Frontal cortex (tissue), 4 donors: ENCODE results near the gene NPY4R2. TPM values are rescaled to one million over a fixed set of nuclear protein-coding genes. Genes with fewer than 3 reads are reported as not detected.
"Not testable (repeated sequence)": the region's sequence is repeated elsewhere in the genome, so short reads cannot be mapped to it uniquely, and the experiment has no call there.

Experiments used
- DNase-seq, 2 donors: peaks; one replicate each; pipeline ENCODE4 v3.0.0; 2012; ENCODE audit warnings: low spot score in 2 of 2
- FAIRE-seq: peaks from 2 replicates; lab custom pipeline; 2012; peaks lifted over from hg19 to GRCh38; lab: Jason Lieb, UNC
- total RNA-seq: library from RNA; depleted of rRNA; stranded (reverse); fragments of >200 nt; gene quantifications from one replicate; pipeline ENCODE4 v1.2.3, GENCODE V29; 2014
- donor health status: control.
- donor health status: control.
- donor health status: control.

NPY4R2 gene
- total RNA-seq, 1 donor from 2014 or later, result under 0.01 TPM

- not testable (repeated sequence) for DNase-seq, FAIRE-seq
Observed at GRCh38 chr10:47927147-47927916, 8.9 kb downstream of the NPY4R2 start.

- not testable (repeated sequence) for FAIRE-seq, DNase-seq
Observed at GRCh38 chr10:47928225-47928624, 9.8 kb downstream of the NPY4R2 start.

DNA sequence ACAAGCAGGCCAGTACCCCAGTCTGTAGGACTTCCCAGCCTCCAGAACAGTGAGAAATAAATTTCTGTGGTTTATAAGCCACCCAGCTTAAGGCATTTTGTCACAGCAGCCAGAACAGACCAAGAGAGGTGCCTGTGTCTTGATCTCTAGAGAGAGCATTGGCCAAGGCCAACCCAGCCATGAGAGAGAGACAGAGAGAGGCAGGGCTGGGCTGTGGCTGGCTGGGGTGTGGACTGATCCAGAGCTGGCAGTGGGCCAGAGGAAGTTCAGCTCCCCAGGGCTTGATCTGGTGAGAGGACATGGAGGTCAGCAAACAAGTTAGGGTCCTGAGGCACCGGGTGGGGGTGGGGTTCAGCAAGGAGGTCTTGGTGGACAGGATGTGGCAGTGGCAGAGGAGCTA lies 14.4 kb downstream of the NPY4R2 start:
- DNase-seq, FAIRE-seq: not testable (repeated sequence)

DNA sequence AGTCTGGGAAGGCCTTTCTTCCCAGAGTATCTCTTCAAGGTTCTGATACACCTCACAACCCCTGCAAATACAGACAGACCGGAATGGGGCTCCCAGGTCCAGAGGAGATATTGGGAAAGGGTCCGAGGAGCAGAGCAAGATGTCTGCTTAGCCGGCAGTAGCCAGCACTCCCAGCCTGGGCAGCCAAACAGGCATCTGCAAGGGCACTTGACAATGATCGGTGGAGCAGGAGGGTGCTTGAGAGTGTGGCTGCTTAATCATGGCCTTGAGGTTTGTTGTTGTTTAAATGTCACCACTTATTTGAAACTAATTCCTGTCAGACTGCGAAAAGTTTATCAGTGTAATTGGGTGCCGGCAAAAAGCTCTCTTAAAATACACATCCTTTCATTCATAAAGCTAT lies 15.0 kb downstream of the NPY4R2 start:
- not testable (repeated sequence) for FAIRE-seq, DNase-seq

DNA sequence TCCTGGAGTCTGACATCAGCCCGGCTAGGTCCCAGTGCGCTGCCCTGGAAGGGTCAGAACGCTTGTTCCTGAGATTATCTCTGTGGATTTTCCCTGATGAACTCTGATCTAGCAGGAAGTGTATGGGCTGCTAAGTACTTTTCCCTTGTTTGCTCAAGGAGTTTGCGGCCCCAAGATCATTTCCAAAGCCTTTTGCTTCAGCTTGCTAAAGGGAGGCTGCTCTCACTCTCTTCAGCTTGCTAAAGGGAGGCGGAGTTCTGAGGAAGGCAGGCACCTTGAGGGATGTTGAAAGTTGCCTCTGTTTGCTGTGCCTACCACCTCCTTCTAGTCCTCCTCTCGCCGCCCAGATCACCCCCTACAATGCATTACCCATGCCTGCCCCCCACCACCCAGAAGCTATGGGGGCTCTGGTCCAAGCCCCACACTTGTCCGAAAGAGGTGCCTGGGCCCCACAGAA lies 18.3 kb downstream of the NPY4R2 start:
- DNase-seq, FAIRE-seq: not testable (repeated sequence)

- FAIRE-seq, DNase-seq: not testable (repeated sequence)
Observed at GRCh38 chr10:47937634-47938033, 19.2 kb downstream of the NPY4R2 start.

DNA sequence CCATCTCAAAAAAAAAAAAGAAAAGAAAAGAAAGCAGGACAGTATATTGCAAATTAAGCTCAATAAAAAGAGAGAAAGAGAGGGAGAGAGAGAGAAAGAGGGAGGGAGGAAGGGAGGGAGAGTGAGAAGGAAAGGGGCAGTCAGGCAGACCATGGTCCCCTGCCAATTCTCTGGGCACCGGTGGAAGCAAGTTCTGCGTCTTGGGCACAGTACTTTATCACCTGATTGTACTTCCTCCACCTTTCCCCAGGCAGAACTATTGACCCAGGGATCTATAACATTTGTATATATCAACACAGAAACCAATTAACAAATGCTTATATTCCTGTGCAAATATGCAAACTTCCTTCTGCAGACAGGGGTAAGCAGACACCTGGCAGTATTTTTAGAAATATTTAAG lies 22.4 kb downstream of the NPY4R2 start:
- not testable (repeated sequence) for DNase-seq, FAIRE-seq

- DNase-seq, FAIRE-seq: not testable (repeated sequence)
Observed at GRCh38 chr10:47941379-47941778, 22.9 kb downstream of the NPY4R2 start.

DNA sequence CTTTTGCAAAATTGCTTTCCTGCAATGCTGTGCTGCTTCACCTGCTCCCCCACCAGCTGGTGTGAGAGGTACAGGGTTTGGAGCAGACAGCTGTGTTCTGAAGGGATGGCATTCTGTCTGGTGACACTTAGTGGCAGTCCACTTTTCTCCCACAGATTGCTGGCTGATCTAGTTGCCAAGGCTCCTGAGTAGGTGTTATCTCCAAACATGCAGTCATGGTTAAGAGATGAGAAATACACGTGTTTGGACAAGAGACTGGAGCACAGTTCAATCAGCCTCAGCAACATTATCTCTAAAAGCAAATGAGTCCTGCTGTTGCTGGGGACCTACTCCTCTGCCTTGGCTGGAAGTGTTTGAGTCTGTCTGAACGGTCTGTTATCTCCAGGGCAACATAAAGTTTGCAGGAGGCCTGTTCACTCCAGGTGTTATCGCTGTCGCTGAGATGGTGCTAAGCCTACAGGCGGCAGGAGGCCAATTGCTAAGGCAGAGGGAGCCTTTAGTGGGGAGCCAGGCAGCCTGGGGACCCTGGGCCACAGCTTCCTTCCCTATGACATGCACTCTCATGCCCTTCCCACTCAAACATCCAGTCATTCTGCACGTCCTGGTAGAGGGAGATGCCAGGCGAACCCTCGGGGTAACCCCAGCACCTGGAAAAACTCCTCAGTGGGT lies 24.0 kb downstream of the NPY4R2 start:
- not testable (repeated sequence) for DNase-seq, FAIRE-seq

DNA sequence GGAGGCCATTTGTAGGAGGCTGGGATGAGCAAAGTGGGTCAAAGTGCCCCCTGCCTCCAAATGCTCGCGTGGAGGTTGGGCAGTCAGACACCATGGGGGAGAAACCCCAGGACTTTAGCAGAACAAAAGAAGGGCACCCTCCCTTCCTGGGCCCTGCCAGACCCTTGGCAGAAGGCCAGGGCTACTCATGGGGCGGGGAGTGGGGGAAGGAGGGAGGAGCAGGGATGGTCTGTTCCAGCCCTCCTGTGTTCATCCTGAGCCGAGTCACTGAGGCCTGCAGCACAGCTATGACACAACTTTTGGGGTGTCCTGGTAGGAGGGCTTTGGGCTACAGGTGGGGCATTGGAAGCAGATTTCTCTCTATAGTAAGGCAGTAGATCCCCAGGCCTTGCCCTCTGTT lies 24.9 kb downstream of the NPY4R2 start:
- DNase-seq, FAIRE-seq: not testable (repeated sequence)

GRCh38 chr10:47947424-47947823 lies 29.0 kb downstream of the NPY4R2 start:
- not testable (repeated sequence) for FAIRE-seq, DNase-seq

DNA sequence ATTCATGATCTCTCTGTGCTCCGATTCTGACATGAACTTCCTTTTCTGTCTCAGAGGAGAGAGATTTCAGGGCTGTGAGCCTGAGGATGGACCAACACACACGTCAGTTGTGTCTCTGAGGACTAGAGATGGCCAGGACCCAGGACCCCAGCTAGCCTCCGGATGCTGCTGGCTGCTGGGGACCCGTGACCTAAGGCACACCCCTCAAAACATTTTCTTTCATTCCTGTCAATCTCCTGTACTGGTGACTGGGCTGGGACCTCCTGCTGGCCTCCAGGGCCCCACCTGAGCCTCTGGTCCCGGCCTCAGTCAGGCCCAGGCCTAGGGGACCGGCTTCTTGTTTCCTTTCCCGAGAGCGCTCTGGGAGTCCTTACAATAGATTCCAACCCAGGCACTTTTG lies 38.7 kb downstream of the NPY4R2 start:
- not testable (repeated sequence) for DNase-seq, FAIRE-seq

DNA sequence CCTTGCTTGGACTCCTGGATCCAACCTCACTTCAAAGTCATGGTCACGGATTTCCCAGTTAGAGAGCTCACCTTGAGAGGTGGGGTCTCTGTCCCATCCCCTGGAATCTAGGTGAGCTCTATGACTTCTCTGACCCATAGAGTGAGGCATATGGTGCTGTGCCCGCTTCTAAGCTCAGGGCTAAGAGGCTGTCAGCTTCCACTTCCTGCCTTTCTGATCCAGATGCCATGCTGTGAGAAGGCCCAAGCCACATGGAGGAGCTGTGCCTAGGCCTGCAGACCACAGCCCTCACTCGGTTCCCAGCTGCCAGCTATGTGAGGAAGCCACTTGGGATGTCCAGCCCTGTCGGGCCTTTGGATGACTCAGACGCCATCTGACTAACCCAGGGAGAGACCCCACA lies 41.2 kb downstream of the NPY4R2 start:
- not testable (repeated sequence) for DNase-seq, FAIRE-seq

GRCh38 chr10:47960699-47961098 lies 42.2 kb downstream of the NPY4R2 start:
- not testable (repeated sequence) for FAIRE-seq, DNase-seq

DNA sequence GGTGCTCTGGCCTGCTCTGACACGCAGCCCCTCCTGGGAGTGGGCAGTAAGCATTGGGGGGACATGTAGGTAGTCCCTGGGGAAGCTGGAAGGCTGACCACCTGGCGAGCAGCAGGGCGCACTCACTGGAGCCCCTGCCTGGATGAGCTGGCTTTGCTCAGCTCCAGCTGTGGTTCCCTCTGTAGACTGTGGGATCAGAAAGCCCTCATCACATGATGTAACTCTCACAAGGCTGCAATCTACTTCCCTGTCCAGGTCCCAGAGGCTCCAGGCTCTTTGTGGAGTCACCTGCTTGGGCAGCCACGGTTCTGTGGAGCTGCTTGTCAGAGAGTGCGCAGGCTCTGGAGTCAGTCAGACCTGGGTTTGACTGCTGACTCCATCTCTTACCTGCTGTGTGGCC lies 44.3 kb downstream of the NPY4R2 start:
- not testable (repeated sequence) for FAIRE-seq, DNase-seq

DNA sequence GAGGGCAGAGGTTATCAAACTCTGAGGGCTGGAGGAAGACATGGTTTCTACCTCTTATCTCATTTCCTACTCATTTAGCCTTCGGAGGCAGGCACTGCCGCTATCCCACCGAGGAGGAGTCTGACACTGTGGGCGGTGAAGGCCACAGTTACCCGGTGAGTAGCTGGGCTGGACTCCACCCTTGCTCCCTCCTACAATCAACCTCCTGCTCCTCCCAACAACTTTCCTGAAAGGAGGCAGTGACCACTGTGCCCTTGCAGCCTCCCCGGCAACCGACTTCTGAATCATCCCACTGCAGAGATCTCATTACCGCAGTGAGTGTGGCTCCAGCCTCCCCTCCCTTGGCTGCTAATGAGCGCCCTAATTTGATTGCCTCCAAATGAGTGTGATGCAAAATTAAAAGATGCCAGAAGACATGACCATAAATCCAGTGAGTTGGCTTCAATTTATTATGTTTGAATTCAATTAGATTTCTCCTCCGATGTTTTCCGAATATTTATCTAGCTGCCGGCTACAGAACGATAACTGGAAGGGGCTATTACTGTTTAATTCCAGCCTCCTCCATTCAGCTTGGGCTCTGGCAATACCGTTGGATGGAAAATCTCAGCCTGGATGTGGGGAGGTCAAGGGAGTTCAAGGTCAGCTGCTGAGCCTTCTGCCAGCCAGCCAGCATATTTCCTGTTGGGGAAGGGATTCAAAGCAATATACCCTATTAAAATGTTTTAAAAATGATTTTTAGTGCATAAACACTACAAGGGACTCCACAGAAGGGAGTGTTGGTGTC lies 46.0 kb downstream of the NPY4R2 start:
- DNase-seq, FAIRE-seq: not testable (repeated sequence)

DNA sequence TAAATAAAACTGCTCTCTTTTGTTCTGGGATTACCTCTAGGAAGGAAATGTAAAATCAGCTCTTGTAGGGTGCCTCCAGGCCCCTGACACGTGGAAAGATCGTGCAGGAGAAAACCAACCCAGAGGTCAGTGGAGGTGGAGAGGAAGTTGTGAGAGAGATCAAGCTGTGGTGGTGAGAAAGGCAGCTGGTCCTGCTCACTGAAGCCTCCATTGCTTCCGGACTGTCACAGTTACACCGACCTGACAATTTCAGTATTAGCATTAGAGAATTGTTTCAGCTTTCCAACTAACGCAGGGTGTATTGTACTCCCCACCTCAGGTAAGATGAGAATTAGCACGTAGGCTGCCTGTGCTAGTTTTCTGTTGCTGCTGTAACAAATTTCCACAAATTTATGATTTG lies 50.5 kb downstream of the NPY4R2 start:
- not testable (repeated sequence) for DNase-seq, FAIRE-seq

DNA sequence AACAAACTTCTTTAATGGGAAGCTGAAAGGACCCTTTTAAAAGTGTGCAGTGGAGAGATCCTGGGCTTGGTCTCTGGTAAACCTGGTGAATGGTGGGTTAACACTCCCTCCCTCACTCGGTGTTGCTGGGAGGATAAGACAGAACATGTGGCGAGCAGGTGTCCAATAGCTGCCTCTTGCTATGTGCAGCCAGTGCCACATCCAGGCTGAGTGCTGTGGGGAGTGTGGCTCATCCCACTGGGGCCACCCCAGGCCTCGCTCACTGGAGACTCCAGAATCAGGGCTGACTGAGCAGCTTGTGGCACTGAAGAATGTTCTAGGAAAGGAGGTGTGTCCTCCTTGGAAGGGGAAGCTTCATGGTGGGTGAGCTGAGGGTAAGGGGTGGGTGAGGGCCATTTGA lies 51.6 kb downstream of the NPY4R2 start:
- DNase-seq, FAIRE-seq: not testable (repeated sequence)

GRCh38 chr10:47971598-47971997 lies 53.1 kb downstream of the NPY4R2 start:
- FAIRE-seq, DNase-seq: not testable (repeated sequence)

GRCh38 chr10:47972077-47972476 lies 53.6 kb downstream of the NPY4R2 start:
- not testable (repeated sequence) for DNase-seq, FAIRE-seq
